Activated naive CD8-positive, alpha-beta T cell treated with anti-CD3 and anti-CD28 coated beads, Interleukin-2, amount 50 U/mL, for 24 hours (primary cell): ENCODE data around the gene EXOC3L2.

Experiments used
- ATAC-seq: fragments of 150-1000 bp; cut with Tn5 transposase; one replicate; pipeline ENCODE4 v1.10.0; 2021
- DNase-seq: peaks from one replicate; pipeline ENCODE4 v3.0.0; 2021
- H3K27ac Mint-ChIP-seq: one replicate; pipeline ENCODE4 v1.8.0; 2021; ENCODE audit warnings: mild to moderate bottlenecking, mixed read lengths
- H3K27me3 Mint-ChIP-seq: one replicate; pipeline ENCODE4 v1.8.0; 2021; ENCODE audit warnings: mixed read lengths
- H3K36me3 Mint-ChIP-seq: one replicate; pipeline ENCODE4 v1.8.0; 2021; ENCODE audit warnings: low read depth, mixed read lengths
- H3K4me1 Mint-ChIP-seq: one replicate; pipeline ENCODE4 v1.8.0; 2021; ENCODE audit warnings: mixed read lengths
- H3K4me3 Mint-ChIP-seq: one replicate; pipeline ENCODE4 v1.8.0; 2021; ENCODE audit warnings: mild to moderate bottlenecking, moderate library complexity, mixed read lengths
- H3K9me3 Mint-ChIP-seq: one replicate; pipeline ENCODE4 v1.8.0; 2021; ENCODE audit warnings: mixed read lengths

Gene EXOC3L2

DNA sequence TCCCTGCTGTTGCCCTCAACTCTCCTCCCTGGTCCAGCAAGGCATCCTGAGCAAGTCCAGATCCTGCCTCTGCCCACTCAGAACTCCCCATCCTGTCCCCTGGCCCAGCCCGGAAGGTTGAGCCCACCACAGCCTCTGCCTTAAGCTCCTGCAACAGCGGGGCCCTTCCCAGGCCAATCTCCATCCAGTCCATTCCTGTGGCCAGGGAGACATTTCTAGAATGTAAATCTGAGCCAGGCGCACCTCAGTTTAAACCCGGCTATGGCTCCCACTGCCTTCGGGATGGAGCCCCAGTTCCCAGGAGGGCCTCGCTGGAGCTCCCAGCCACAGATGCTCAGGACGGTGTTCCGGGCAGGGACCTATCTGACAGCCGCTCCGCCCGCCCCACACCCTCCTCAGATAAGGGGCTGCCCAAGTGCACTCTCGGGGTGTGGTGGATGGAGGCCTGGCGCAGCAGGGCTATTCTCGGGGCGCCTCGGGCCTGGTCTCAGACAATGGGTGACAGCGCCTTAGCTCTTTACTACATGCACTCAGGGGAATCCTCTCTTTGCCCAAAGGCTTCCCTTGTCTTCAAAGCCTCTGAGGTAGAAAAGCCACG is 72.5 kb downstream of the EXOC3L2 start:
- Mint-ChIP-seq H3K27me3 (no peaks in the 10 kb centered on the region), H3K4me3 (no peak overlapping the region), H3K36me3 (no peaks in the 10 kb centered on the region), H3K27ac (no peak overlapping the region), H3K9me3 (no peaks in the 10 kb centered on the region), H3K4me1 (peaks cover 32% of the 10 kb centered on the region)
- ATAC-seq (no peak), DNase-seq (no peak)

DNA sequence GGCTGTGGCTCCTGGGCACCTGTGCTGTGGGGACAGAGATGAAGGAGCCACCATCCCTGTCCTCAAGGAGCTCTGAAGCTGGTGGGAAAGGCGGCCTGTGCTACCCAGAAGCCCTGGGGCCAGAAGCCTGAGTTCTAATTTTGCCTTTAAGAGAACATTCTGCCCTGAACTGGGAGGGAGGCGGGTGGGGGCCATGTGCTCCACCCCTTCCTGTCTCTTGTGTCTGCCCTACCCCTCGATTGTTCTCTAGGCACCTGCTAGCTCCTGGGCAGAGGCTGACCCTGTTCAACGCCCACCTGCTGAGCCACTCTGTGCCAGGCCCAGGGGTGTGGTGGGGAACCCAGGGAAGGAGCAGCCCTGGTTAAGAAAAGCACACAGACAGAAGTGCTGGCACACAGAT is 73.0 kb downstream of the EXOC3L2 start:
- Mint-ChIP-seq H3K27me3 (no peaks in the 10 kb centered on the region), H3K4me1 (peaks cover 29% of the 10 kb centered on the region), H3K36me3 (no peaks in the 10 kb centered on the region), H3K9me3 (no peaks in the 10 kb centered on the region), H3K4me3 (no peak overlapping the region), H3K27ac (no peak overlapping the region)
- ATAC-seq (no peak), DNase-seq (no peak)

DNA sequence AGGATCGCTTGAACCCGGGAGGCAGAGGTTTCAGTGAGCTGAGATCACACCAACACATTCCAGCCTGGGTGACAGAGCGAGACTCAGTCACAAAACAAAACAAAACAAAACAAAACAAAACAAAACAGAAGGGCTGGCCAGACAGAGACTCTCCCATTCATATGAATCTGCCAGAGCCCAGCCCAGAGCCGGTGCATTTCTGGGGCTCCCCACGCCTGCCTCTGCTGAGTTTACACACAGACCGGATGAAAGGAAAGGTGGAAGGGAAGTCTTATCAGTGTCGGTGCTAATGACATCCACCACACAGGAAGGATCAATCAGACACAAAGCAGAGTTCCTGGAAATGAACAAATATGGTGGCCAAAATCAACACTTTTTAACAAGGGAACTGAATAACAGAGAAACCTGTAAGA is 74.0 kb downstream of the EXOC3L2 start:
- ATAC-seq (peak; percentile 71), DNase-seq (no peak)
- Mint-ChIP-seq H3K4me1 (peaks cover 29% of the 10 kb centered on the region), H3K27ac (peak overlapping the region; percentile 91), H3K9me3 (no peaks in the 10 kb centered on the region), H3K4me3 (peak overlapping the region; percentile 61), H3K27me3 (no peaks in the 10 kb centered on the region), H3K36me3 (no peaks in the 10 kb centered on the region)

DNA sequence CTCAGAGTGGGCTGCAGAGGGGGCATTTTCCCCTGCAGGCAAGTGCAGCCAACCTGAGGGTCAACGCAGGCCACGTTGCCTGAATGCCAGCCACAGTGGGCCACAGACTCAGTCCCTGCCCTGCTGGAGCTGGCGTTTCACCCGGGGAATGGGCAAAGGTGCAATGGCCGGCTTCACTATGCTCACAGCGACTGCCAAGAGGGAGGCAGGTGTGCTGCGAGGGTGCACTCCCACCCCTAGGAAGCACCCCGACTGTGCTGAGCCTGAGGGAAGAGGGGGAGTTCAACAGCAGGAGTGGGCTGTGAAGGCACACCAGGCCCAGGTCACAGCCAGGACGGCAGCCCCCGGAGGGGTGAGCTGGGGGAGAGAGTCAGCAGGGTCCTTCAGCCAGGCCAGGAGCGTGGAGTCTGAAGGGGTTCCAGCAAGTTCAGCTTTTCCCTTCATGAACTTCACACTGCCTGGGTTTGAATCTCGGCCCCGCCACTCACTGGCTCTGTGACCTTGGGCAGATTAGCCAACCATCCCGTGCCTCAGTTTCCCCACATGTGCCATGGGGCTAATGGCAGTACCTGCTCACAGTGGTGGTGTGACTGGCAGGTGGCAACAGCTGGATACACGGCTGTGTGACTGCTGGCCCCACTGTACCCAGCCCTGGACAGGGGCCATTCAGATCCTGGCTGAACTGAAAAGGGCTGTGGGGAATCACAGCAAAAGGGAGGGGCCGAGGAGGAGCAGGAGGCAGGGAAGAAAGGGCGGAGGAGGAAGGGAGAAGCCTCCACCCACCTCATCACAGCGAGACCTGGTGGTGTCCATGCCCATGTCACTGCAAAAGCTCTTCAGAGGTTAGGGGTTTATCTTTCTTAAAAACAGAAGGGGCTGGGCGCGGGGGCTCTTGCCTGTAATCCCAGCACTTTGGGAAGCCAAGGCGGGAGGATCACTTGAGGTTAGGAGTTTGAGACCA is 74.8 kb downstream of the EXOC3L2 start:
- Mint-ChIP-seq H3K36me3 (no peaks in the 10 kb centered on the region), H3K27me3 (no peaks in the 10 kb centered on the region), H3K9me3 (no peaks in the 10 kb centered on the region), H3K27ac (no peak overlapping the region), H3K4me3 (no peak overlapping the region), H3K4me1 (peaks cover 32% of the 10 kb centered on the region)
- DNase-seq: no peak
- ATAC-seq: no peak

DNA sequence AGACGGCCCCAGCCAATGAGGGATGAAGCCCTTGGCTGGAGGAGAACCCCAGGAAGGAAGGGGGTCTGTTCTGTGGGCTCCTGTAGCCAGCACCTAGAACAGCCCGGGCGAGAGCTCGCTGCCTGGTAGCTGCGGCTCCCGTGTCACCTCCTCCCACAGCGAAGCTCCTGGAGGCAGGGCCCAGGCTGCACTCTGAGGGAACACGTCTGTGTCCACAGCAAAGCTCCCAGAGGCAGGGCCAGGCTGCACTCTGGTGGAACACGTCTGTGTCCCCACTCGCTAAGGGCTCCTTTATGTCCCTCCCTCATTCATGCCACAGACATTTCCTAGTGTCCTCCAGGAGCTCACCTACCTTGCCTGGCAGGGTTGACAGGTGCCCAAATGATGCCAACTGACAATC is 75.6 kb downstream of the EXOC3L2 start:
- Mint-ChIP-seq H3K4me3 (no peak overlapping the region), H3K9me3 (no peaks in the 10 kb centered on the region), H3K36me3 (no peaks in the 10 kb centered on the region), H3K27me3 (no peaks in the 10 kb centered on the region), H3K27ac (no peak overlapping the region), H3K4me1 (peaks cover 35% of the 10 kb centered on the region)
- DNase-seq: no peak
- no peak for ATAC-seq

DNA sequence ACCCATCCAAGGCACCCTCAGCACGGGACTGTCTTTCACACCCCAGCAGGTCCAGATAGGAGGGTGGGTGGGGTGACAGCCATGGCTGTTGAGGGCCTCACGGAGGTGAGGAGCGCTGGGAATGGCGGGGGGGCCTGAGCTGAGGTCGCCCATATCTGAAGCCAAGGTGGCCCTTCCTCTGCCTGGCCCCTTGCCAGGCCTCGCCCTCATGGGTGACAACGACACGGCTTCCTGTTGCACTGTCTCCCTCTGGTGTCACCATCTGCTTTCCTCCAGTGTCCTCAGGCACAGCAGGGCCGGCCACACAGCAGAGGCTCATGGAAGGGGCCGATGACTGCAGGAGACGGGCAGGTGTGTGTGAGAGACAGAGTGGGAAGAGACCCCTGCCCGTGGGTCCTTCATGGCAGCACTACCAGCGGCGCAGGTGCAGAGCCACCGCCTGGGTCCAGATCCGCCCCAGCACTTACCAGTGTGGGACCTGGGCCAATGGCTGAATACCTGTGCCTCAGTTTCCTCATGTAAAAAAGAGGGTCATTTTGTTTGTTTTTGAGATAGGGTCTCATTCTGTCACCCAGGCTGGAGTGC is 76.3 kb downstream of the EXOC3L2 start:
- H3K4me3 Mint-ChIP-seq: no peak overlapping the region

DNA sequence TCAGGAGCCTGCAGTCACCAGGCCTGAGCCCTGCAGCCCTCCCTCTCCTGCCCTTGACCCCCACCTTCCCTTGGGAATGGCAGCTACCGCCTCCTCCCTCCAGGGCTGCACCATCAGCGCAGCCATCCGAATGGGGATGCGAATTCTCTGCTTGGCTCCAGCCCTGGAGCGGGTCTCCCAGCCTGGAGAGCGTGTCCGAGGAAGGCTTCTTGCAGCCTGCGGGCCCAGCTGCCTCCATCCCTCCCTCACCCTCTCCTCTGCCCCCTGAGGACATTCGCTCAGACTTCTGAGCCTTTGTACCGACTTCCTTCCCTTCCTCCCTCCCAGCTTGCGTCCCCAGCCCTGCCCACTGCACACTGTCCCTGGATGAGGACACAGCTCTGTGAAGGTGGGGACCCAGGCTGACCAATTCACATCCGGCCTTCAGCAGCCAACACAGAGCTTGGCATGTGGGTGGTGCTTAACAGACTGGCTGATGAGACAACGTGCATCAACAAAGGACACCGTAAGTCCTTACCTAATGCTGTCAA is 78.4 kb downstream of the EXOC3L2 start:
- no peak for DNase-seq
- peaks cover 32% of the 10 kb centered on the region for H3K4me1 Mint-ChIP-seq
- no peaks in the 10 kb centered on the region for H3K9me3 Mint-ChIP-seq
- no peak overlapping the region for H3K4me3 Mint-ChIP-seq
- no peak overlapping the region for H3K27ac Mint-ChIP-seq
- no peaks in the 10 kb centered on the region for H3K36me3 Mint-ChIP-seq
- no peak for ATAC-seq
- no peaks in the 10 kb centered on the region for H3K27me3 Mint-ChIP-seq

More for the DNA sequence above, 76.3 kb downstream of the EXOC3L2 start:
- H3K9me3 Mint-ChIP-seq: no peaks in the 10 kb centered on the region
- ATAC-seq (no peak), DNase-seq (no peak)
- no peaks in the 10 kb centered on the region for H3K36me3 Mint-ChIP-seq
- H3K27ac Mint-ChIP-seq: no peak overlapping the region
- H3K27me3 Mint-ChIP-seq: no peaks in the 10 kb centered on the region
- H3K4me1 Mint-ChIP-seq: peaks cover 39% of the 10 kb centered on the region

DNA sequence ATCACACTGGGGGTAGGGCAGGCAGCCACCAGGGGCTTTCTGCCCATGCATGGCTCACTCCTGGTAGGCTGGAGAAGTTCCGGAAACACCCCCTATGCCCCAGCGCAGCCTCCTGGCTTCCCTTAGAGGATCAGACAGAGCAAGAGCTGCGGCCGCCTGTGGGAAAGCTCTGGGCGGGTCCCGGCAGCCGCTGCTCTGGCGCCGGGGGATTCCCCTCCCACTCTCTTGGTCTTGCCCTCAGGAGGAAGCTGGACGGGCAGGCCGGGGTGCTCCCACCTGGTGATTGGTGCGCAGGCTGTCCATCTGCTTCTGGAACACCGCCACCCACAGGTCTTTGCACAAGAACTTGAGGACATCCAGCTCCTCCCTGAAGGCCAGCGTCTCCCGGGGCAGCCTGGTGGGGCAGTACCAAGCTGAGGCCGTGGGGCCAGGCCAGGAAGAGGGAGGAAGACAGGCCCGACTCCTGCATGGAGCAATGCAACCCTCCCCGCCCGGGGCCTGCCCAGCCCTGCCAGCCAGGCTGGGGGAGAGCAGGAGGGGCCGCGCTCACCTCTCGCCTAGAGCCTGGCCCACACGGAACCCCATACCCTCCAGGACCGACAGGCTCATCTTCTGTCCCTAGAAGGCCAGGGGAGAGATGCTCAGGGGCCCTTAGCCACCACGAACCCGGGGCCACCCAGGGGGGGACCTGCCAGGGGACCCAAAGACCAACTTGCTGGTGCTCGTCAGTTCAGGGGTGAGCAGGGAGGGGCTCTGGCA is 80.5 kb downstream of the EXOC3L2 start:
- ATAC-seq (peak; percentile 96), DNase-seq (peak; percentile 82)
- Mint-ChIP-seq H3K27ac (no peak overlapping the region), H3K9me3 (no peaks in the 10 kb centered on the region), H3K27me3 (no peaks in the 10 kb centered on the region), H3K36me3 (no peaks in the 10 kb centered on the region), H3K4me3 (no peak overlapping the region), H3K4me1 (peaks cover 19% of the 10 kb centered on the region)

DNA sequence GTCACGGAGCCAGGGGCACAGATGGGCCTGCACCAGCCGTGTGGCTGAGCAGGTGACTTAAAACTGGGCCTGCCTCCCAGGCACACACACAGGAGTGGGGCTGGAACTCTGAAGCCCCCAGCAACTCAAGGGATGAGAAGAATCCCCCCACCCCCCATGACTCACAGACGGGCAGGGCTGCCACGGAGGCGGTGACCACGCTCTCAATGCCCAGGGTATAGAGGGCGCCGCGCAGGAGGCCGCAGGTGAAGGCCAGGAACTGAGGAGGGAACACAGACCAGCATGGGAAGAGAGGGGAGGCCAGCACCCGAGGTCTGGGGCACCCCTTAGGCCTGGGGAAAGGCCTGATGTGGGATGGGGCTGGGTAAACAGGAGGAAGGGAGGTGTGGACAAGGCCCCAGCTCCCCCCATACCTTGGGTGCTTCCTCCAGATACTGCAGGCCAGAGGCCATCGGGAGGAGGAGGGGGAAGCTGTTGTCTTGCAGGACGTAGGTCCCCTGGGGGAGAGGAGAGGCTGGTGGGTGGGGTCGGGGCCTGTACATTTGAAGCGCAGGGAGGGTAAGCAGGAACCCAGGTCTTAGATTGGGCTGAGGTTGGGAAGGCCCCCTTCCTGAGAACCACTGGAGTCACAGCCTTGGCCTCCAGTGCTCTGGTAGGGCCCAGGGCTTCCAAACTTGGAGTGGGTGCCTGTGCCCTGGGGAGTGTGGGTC is 81.3 kb downstream of the EXOC3L2 start:
- DNase-seq (no peak), ATAC-seq (no peak)
- H3K9me3 Mint-ChIP-seq: no peaks in the 10 kb centered on the region
- H3K27ac Mint-ChIP-seq: peak overlapping the region; percentile 71
- no peak overlapping the region for H3K4me3 Mint-ChIP-seq
- no peaks in the 10 kb centered on the region for H3K27me3 Mint-ChIP-seq
- peaks cover 19% of the 10 kb centered on the region for H3K4me1 Mint-ChIP-seq
- H3K36me3 Mint-ChIP-seq: no peaks in the 10 kb centered on the region

DNA sequence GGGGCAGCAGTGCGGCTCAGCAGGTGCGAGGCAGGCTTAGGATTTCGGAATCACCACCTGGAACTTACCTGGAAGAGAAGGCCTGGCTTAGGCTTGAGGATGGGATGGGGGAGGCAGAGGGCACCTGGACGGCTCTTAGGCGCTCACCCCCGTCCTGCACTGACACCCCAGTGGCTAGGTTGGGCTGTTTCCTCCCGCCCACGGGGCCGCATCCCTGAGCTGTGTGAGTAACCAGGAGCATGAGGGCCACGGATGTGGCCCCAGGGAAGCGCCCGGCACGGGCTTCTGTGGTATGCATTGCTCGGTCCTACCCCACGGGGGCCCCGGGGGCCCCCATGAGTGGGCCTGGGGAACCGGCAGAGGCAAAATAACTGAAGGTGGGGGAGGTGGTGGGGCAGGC is 82.1 kb downstream of the EXOC3L2 start:
- ATAC-seq (no peak), DNase-seq (no peak)
- Mint-ChIP-seq H3K27me3 (peaks cover 2% of the 10 kb centered on the region), H3K4me3 (no peak overlapping the region), H3K27ac (no peak overlapping the region), H3K4me1 (peaks cover 19% of the 10 kb centered on the region), H3K9me3 (no peaks in the 10 kb centered on the region), H3K36me3 (no peaks in the 10 kb centered on the region)

DNA sequence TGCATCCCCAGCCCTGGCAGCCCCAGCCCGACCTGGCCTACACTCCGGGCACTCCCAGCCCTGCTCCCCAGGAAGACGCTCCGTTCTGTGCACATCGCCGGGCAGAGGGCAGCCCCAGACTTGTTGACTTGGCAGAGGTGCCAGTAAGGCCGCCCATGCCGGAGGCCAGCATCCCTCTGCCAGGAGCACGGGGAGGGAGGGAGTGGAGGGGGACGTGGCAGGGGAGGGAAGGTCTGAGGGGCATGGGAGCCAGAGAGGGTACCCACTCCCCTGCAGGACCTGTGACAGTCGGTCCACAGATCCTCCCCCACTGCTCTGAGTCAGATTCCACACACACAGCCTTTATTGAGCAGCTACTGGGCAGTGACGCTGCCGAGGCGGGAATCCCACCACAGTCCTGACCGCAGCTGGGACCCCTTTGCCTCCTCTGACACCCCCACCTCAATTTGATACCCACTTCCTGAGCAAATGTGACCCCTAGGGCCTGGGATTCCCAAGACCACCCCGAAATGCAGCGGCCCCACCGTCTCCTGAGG is 82.5 kb downstream of the EXOC3L2 start:
- H3K4me1 Mint-ChIP-seq: peaks cover 19% of the 10 kb centered on the region
- ATAC-seq (no peak), DNase-seq (no peak)
- H3K27me3 Mint-ChIP-seq: peaks cover 5% of the 10 kb centered on the region
- no peak overlapping the region for H3K27ac Mint-ChIP-seq
- no peaks in the 10 kb centered on the region for H3K9me3 Mint-ChIP-seq
- H3K36me3 Mint-ChIP-seq: no peaks in the 10 kb centered on the region
- H3K4me3 Mint-ChIP-seq: no peak overlapping the region
